T-cell (primary cell): ENCODE measurements around the gene COL19A1. TPM values are rescaled to one million over a fixed set of nuclear protein-coding genes. Genes with fewer than 3 reads are reported as not detected.

Experiments used
- ATAC-seq, 4 experiments: fragments of 200-7000 bp in 3 of 4; fragments of 150-1000 bp in 1 of 4; cut with Tn5 transposase; replicated peaks in 1 of 4; 1 replicate in 3 of 4; 2 replicates in 1 of 4; pipeline ENCODE4 v1.10.0; 2021; ENCODE audit warnings: moderate library complexity in 3 of 4, mild to moderate bottlenecking in 2 of 4, moderate number of reproducible peaks in 1 of 4
- CTCF ChIA-PET, 2 donors: fragments of 300-600 bp; sonication (Branson Sonifier 250); formaldehyde crosslinking; loops; one replicate each; lab custom pipeline; 2022; ENCODE audit warnings: antibody characterized with exemption in 2 of 2; lab: Charles Lee
- POLR2A ChIA-PET, 2 donors: fragments of 300-600 bp; sonication (Branson Sonifier 250); formaldehyde crosslinking; loops; one replicate each; lab custom pipeline; 2022; ENCODE audit warnings: antibody characterized with exemption in 2 of 2; lab: Charles Lee
- DNase-seq, 35 experiments: peaks; one replicate each; pipeline versions ENCODE4 v3.0.0 to v3.0.0-alpha.2; 2013 to 2023
- H3K27ac ChIP-seq: one replicate; pipeline ENCODE4 v1.5.1; 2013; ENCODE audit warnings: low read length
- H3K27me3 ChIP-seq, 2 experiments: replicated peaks in 1 of 2; 1 replicate in 1 of 2; 2 replicates in 1 of 2; pipeline versions ENCODE4 v1.6.1 to v1.7.0; 2013; ENCODE audit warnings: low read length in 1 of 2, mixed read lengths in 1 of 2; ENCODE audit not compliant: control insufficient read depth in 2 of 2, insufficient read depth in 2 of 2; ENCODE audit errors: extremely low read depth in 1 of 2
- H3K36me3 ChIP-seq, 2 donors: 1 replicate in 1 of 2; 2 replicates in 1 of 2; pipeline versions ENCODE4 v1.6.1 to v1.7.0; 2013; ENCODE audit warnings: low read length in 1 of 2; ENCODE audit not compliant: control insufficient read depth in 2 of 2, insufficient read depth in 1 of 2; ENCODE audit errors: extremely low read depth in 1 of 2
- H3K4me1 ChIP-seq, 2 experiments: 1 replicate in 1 of 2; 2 replicates in 1 of 2; pipeline versions ENCODE4 v1.6.1 to v1.7.0; 2013; ENCODE audit warnings: low read length in 2 of 2, mixed read lengths in 1 of 2; ENCODE audit not compliant: insufficient read depth in 2 of 2, control insufficient read depth in 1 of 2; ENCODE audit errors: extremely low read depth in 1 of 2
- H3K4me3 ChIP-seq, 2 donors: 1 replicate in 1 of 2; 2 replicates in 1 of 2; pipeline versions ENCODE4 v1.5.1 to v1.7.0; 2013; ENCODE audit warnings: mild to moderate bottlenecking in 2 of 2, low read length in 1 of 2, moderate library complexity in 1 of 2; ENCODE audit not compliant: control insufficient read depth in 1 of 2; ENCODE audit errors: extremely low read depth in 1 of 2
- H3K9me3 ChIP-seq: 2 replicates; pipeline ENCODE4 v1.7.0; 2013
- H3K27ac Mint-ChIP-seq, 2 donors: one replicate each; pipeline ENCODE4 v1.8.0; 2020 to 2021; ENCODE audit warnings: mild to moderate bottlenecking in 2 of 2, mixed read lengths in 2 of 2
- H3K27me3 Mint-ChIP-seq, 2 donors: one replicate each; pipeline ENCODE4 v1.8.0; 2021 to 2022; ENCODE audit warnings: mixed read lengths in 2 of 2
- H3K36me3 Mint-ChIP-seq: one replicate; pipeline ENCODE4 v1.8.0; 2021; ENCODE audit warnings: mixed read lengths
- H3K4me1 Mint-ChIP-seq, 3 donors: one replicate each; pipeline ENCODE4 v1.8.0; 2020 to 2022; ENCODE audit warnings: mixed read lengths in 3 of 3, mild to moderate bottlenecking in 1 of 3
- H3K4me3 Mint-ChIP-seq, 3 donors: one replicate each; pipeline ENCODE4 v1.8.0; 2020 to 2022; ENCODE audit warnings: mild to moderate bottlenecking in 3 of 3, mixed read lengths in 3 of 3, moderate library complexity in 3 of 3
- H3K9me3 Mint-ChIP-seq, 3 donors: one replicate each; pipeline ENCODE4 v1.8.0; 2020 to 2022; ENCODE audit warnings: mixed read lengths in 3 of 3
- WGBS: methylation state at CpG from one replicate; pipeline ENCODE4 v1.1.5; 2013; ENCODE audit warnings: missing lambda C conversion rate; ENCODE audit not compliant: insufficient coverage; 5-methylcytosine and 5-hydroxymethylcytosine counted together
- total RNA-seq, 35 experiments: library from RNA in 6 of 35; stranded (reverse) in 6 of 35; fragments of 120-200 nt in 1 of 35; gene quantifications; one replicate each; pipeline versions ENCODE4 v1.2.1 to v1.2.4 and lab custom pipeline; 2013 to 2026

The COL19A1 gene
- total RNA-seq, 5 donors from 2014 or later (not counting 1 experiment from before 2014, with no cell fraction given): 0.42 to 2.3 (median 0.55) TPM

DNA sequence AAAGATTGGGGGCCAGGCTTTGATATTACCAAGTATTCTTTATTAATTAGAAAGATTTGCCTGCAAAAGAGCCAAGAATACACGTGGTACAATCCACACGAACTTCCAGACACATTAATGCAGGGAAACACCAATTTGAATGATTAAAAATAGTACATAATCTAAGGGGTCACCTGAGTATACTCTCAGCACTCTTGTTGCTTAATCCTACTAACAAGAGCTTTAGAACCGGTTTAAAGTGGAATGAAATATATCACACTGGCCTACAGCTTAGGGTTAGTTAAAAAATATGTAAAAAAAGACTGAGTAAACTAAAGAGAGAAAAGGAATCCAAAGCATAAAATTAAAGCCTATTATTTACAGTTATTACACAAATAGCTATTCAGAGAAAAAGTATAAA is 387.6 kb downstream of the COL19A1 start:
- H3K9me3 ChIP-seq: no peaks in the 10 kb centered on the region
- Mint-ChIP-seq H3K9me3 (no peaks in the 10 kb centered on the region), H3K27ac (no peak overlapping the region), H3K36me3 (no peaks in the 10 kb centered on the region), H3K4me1 (no peaks in the 10 kb centered on the region), H3K4me3 (no peak overlapping the region), H3K27me3 (peaks cover 0 to 2% of the 10 kb centered on the region in 2 donors)
- H3K27me3 ChIP-seq: peaks cover 0 to 3% of the 10 kb centered on the region in 2 experiments
- H3K4me1 ChIP-seq: no peaks in the 10 kb centered on the region
- no peak for ATAC-seq
- POLR2A ChIA-PET: no interaction called here
- CTCF ChIA-PET: interaction anchor here in 1 of 2 donors (0.6 kb wide), 1 partner anchor 33 kb away, joined by 3 read pairs; no protein-coding TSS in a partner anchor
- DNase-seq: no peak
- no peaks in the 10 kb centered on the region for H3K36me3 ChIP-seq
- H3K4me3 ChIP-seq: no peak overlapping the region
- no peak overlapping the region for H3K27ac ChIP-seq
- WGBS: no CpG with 5 or more reads among the region's 3 CpGs

DNA sequence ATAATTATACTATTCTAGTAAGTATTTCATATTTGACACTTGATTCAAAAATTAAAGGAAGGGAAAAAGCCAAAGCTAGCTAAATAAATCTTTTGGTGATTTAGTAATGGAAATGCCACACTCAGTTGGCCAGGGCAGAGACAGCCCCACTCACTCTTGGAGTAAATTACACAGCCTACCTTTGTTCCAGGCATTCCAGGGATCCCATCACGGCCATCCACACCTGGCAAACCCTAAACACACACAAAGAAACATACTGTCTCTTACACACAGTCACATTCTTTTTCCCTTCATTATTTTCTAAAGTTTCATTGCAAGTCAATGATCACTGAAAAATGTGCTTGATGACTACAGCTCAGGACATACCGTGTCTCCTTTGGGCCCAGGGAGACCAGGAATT is 388.4 kb downstream of the COL19A1 start:
- Histone ChIP-seq H3K27ac (no peak overlapping the region), H3K27me3 (peaks cover 0 to 3% of the 10 kb centered on the region in 2 experiments), H3K9me3 (no peaks in the 10 kb centered on the region), H3K4me3 (no peak overlapping the region), H3K4me1 (no peaks in the 10 kb centered on the region), H3K36me3 (no peaks in the 10 kb centered on the region)
- no peak for DNase-seq
- ChIA-PET CTCF (interaction anchor here in 1 of 2 donors (0.6 kb wide), 1 partner anchor 34 kb away, joined by 3 read pairs; no protein-coding TSS in a partner anchor), POLR2A (no interaction called here)
- H3K4me3 Mint-ChIP-seq: no peak overlapping the region
- H3K27me3 Mint-ChIP-seq: peaks cover 0 to 6% of the 10 kb centered on the region in 2 donors
- H3K9me3 Mint-ChIP-seq: no peaks in the 10 kb centered on the region
- H3K4me1 Mint-ChIP-seq: no peaks in the 10 kb centered on the region
- ATAC-seq: no peak
- 50% methylated on average over 1 of the region's 2 CpGs for WGBS
- no peaks in the 10 kb centered on the region for H3K36me3 Mint-ChIP-seq
- H3K27ac Mint-ChIP-seq: no peak overlapping the region

DNA sequence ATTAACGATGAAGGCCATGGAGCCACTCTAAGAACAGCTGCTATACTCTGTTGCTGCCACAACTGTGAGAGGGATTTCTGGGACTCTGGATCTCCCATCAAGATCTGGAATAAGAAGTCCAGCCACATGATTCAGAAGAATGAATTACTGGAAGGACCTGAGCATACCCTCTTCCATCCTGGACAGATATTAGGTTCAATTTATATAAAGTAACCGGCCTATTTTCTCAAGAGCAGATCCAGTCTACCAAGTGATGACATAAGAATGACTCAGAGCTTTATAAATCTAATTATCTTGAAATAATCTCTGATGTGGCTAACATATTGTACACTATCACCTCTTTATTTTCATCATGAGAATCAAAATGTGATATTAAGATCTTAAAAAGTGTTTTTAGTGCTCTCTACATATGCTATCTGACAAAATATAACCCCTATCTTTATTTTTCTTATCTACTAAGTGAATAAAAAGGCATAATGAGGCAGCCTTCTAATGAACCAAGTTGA is 391.5 kb downstream of the COL19A1 start:
- H3K4me3 ChIP-seq: no peak overlapping the region
- Mint-ChIP-seq H3K27me3 (peaks cover 0 to 15% of the 10 kb centered on the region in 2 donors), H3K4me1 (no peaks in the 10 kb centered on the region), H3K4me3 (no peak overlapping the region), H3K36me3 (no peaks in the 10 kb centered on the region), H3K9me3 (no peaks in the 10 kb centered on the region), H3K27ac (no peak overlapping the region)
- H3K27me3 ChIP-seq: peaks cover 0 to 3% of the 10 kb centered on the region in 2 experiments
- H3K36me3 ChIP-seq: no peaks in the 10 kb centered on the region
- H3K9me3 ChIP-seq: no peaks in the 10 kb centered on the region
- CTCF ChIA-PET: no interaction called here
- DNase-seq: no peak
- no peak overlapping the region for H3K27ac ChIP-seq
- WGBS: no CpG with 5 or more reads among the region's 2 CpGs
- POLR2A ChIA-PET: no interaction called here
- H3K4me1 ChIP-seq: no peaks in the 10 kb centered on the region
- ATAC-seq: no peak

DNA sequence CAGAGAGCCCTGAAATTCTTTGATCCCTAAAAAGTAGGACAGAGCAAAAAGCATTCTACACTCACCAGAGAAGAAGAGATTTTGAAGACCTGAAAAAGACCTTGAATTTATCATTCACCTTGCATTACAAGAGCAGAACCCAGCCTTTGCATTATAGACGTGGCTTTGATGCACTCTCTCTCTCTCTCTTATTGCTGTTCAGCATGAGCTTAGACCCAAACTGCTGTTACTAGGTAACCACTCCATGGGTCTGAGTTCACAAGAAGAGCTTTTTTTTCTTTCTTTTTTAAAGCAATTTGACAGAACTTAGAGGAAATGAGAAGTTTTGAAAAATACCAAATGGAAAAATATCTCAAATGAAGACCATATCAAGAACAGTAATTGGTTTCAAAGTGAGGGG is 392.1 kb downstream of the COL19A1 start:
- no peaks in the 10 kb centered on the region for H3K4me1 ChIP-seq
- no peak for DNase-seq
- peaks cover 0 to 3% of the 10 kb centered on the region in 2 experiments for H3K27me3 ChIP-seq
- WGBS: no CpG with 5 or more reads among the region's 1 CpG
- H3K4me1 Mint-ChIP-seq: no peaks in the 10 kb centered on the region
- no peaks in the 10 kb centered on the region for H3K36me3 ChIP-seq
- H3K27ac Mint-ChIP-seq: no peak overlapping the region
- H3K4me3 Mint-ChIP-seq: no peak overlapping the region
- H3K9me3 Mint-ChIP-seq: no peaks in the 10 kb centered on the region
- H3K27ac ChIP-seq: no peak overlapping the region
- H3K4me3 ChIP-seq: no peak overlapping the region
- ChIA-PET CTCF (no interaction called here), POLR2A (no interaction called here)
- no peaks in the 10 kb centered on the region for H3K36me3 Mint-ChIP-seq
- no peak for ATAC-seq
- H3K27me3 Mint-ChIP-seq: peaks cover 0 to 15% of the 10 kb centered on the region in 2 donors
- H3K9me3 ChIP-seq: no peaks in the 10 kb centered on the region

Other genes with a start within 250 kb of the COL19A1 start
- 10 to 100 TPM; 37.1 to 41.5 (median 37.7) TPM for gene LMBRD1, start 69.5 kb upstream of the COL19A1 start, total RNA-seq